Endodermal cell (in vitro differentiated cells): ENCODE results near the gene ZNF575. TPM values are rescaled to one million over a fixed set of nuclear protein-coding genes. Genes with fewer than 3 reads are reported as not detected.

Experiments used
- DNase-seq: peaks from one replicate; pipeline ENCODE4 v3.0.0-alpha.2; 2017
- H3K27ac ChIP-seq: 2 replicates; pipeline ENCODE4 v1.5.1; 2013; ENCODE audit warnings: mild to moderate bottlenecking, low read depth, low read length, moderate library complexity
- H3K27me3 ChIP-seq: 2 replicates; pipeline ENCODE4 v1.6.1; 2013; ENCODE audit warnings: mild to moderate bottlenecking, low read length, moderate library complexity; ENCODE audit not compliant: insufficient read depth, control insufficient read depth, poor library complexity, severe bottlenecking
- H3K36me3 ChIP-seq: 2 replicates; pipeline ENCODE4 v1.7.0; 2013; ENCODE audit warnings: mild to moderate bottlenecking, low read length, moderate library complexity; ENCODE audit not compliant: control insufficient read depth, insufficient read depth
- H3K4me1 ChIP-seq: one replicate; pipeline ENCODE4 v1.7.0; 2013; ENCODE audit warnings: low read length; ENCODE audit not compliant: control insufficient read depth, insufficient read depth
- H3K4me3 ChIP-seq: 2 replicates; pipeline ENCODE4 v1.5.1; 2013; ENCODE audit warnings: mild to moderate bottlenecking, low read length, moderate library complexity
- H3K9ac ChIP-seq: 2 replicates; pipeline ENCODE4 v1.6.1; 2013; ENCODE audit warnings: mild to moderate bottlenecking, low read length, moderate library complexity; ENCODE audit not compliant: poor library complexity, severe bottlenecking; ENCODE audit errors: extremely low read depth
- H3K9me3 ChIP-seq: 2 replicates; pipeline ENCODE4 v1.6.1; 2013; ENCODE audit warnings: mild to moderate bottlenecking, low read length, moderate library complexity; ENCODE audit not compliant: control insufficient read depth
- H3K27ac Mint-ChIP-seq: 2 replicates; pipeline ENCODE4 v1.8.0; 2020; ENCODE audit warnings: mixed read lengths
- H3K27me3 Mint-ChIP-seq: 2 replicates; pipeline ENCODE4 v1.8.0; 2021; ENCODE audit warnings: mild to moderate bottlenecking, mixed read lengths; ENCODE audit not compliant: insufficient read depth
- H3K36me3 Mint-ChIP-seq: 2 replicates; pipeline ENCODE4 v1.8.0; 2020; ENCODE audit warnings: low read depth, mixed read lengths
- H3K4me1 Mint-ChIP-seq: 2 replicates; pipeline ENCODE4 v1.8.0; 2020; ENCODE audit warnings: mixed read lengths
- H3K4me3 Mint-ChIP-seq: 2 replicates; pipeline ENCODE4 v1.8.0; 2020; ENCODE audit warnings: mild to moderate bottlenecking, moderate library complexity, mixed read lengths
- H3K9me3 Mint-ChIP-seq: 2 replicates; pipeline ENCODE4 v1.8.0; 2020; ENCODE audit warnings: mild to moderate bottlenecking, mixed read lengths
- CTCF ChIP-seq: fragments of 200-600 bp; sonication (generic); conservative IDR thresholded peaks from 2 replicates; pipeline ENCODE4 v1.5.0; 2021; ENCODE audit warnings: antibody characterized with exemption, mild to moderate bottlenecking
- WGBS, 2 experiments: methylation state at CpG; one replicate each; pipeline versions ENCODE4 v1.1.5 to v1.1.7; 2013; ENCODE audit warnings: missing lambda C conversion rate in 2 of 2, mixed read lengths in 1 of 2; ENCODE audit not compliant: insufficient coverage in 1 of 2, insufficient read length in 1 of 2; 5-methylcytosine and 5-hydroxymethylcytosine counted together
- total RNA-seq, 2 donors: library from RNA; stranded (reverse); fragmentation: NEBNext Ultra II Directional in 1 of 2; extraction: Animal tissue kit (Norgen Biotek cat#: 25700) in 1 of 2; gene quantifications; 2 replicates in 1 of 2; 3 replicates in 1 of 2; pipeline ENCODE4 v1.2.1, GENCODE V29; 2021

ZNF575 gene
- total RNA-seq, 2 donors from 2014 or later, result 0.22 TPM

GRCh38 chr19:43489979-43490599 is 42.9 kb upstream of the ZNF575 start:
- H3K27ac ChIP-seq, result no peak overlapping the region
- no peaks in the 10 kb centered on the region for H3K27me3 Mint-ChIP-seq
- H3K27me3 ChIP-seq, result no peaks in the 10 kb centered on the region
- no peak overlapping the region for H3K27ac Mint-ChIP-seq
- H3K4me3 ChIP-seq, result no peak overlapping the region
- H3K4me3 Mint-ChIP-seq, result no peak overlapping the region
- H3K36me3 ChIP-seq, result no peaks in the 10 kb centered on the region
- no peaks in the 10 kb centered on the region for H3K4me1 ChIP-seq
- WGBS, 2 experiments, result 95 to 100% methylated on average over 4 to 6 of the region's 7 CpGs
- no peak overlapping the region for H3K9ac ChIP-seq
- no peaks in the 10 kb centered on the region for H3K9me3 ChIP-seq
- TF ChIP-seq CTCF, result no peak
- H3K4me1 Mint-ChIP-seq, result no peaks in the 10 kb centered on the region
- H3K36me3 Mint-ChIP-seq, result no peaks in the 10 kb centered on the region
- no peak for DNase-seq
- no peaks in the 10 kb centered on the region for H3K9me3 Mint-ChIP-seq

GRCh38 chr19:43490759-43491158 is 42.2 kb upstream of the ZNF575 start:
- Mint-ChIP-seq H3K27ac (no peak overlapping the region), H3K4me1 (no peaks in the 10 kb centered on the region), H3K36me3 (peaks cover 3% of the 10 kb centered on the region), H3K27me3 (no peaks in the 10 kb centered on the region), H3K9me3 (no peaks in the 10 kb centered on the region), H3K4me3 (no peak overlapping the region)
- H3K4me1 ChIP-seq, result no peaks in the 10 kb centered on the region
- no peaks in the 10 kb centered on the region for H3K36me3 ChIP-seq
- no peaks in the 10 kb centered on the region for H3K27me3 ChIP-seq
- no peak for TF ChIP-seq CTCF
- no peaks in the 10 kb centered on the region for H3K9me3 ChIP-seq
- H3K4me3 ChIP-seq, result no peak overlapping the region
- DNase-seq, result no peak
- H3K27ac ChIP-seq, result no peak overlapping the region
- H3K9ac ChIP-seq, result no peak overlapping the region
- 75 to 96% methylated on average over 4 to 5 of the region's 5 CpGs for WGBS, 2 experiments

GRCh38 chr19:43495082-43495481 is 37.9 kb upstream of the ZNF575 start:
- no peaks in the 10 kb centered on the region for H3K9me3 ChIP-seq
- H3K9ac ChIP-seq, result no peak overlapping the region
- 92 to 95% methylated on average over 7 to 8 of the region's 8 CpGs for WGBS, 2 experiments
- H3K27ac Mint-ChIP-seq, result no peak overlapping the region
- H3K36me3 ChIP-seq, result no peaks in the 10 kb centered on the region
- H3K4me1 ChIP-seq, result no peaks in the 10 kb centered on the region
- no peak overlapping the region for H3K4me3 ChIP-seq
- no peaks in the 10 kb centered on the region for H3K9me3 Mint-ChIP-seq
- DNase-seq, result no peak
- no peak overlapping the region for H3K4me3 Mint-ChIP-seq
- no peaks in the 10 kb centered on the region for H3K4me1 Mint-ChIP-seq
- no peaks in the 10 kb centered on the region for H3K27me3 ChIP-seq
- peaks cover 4% of the 10 kb centered on the region for H3K36me3 Mint-ChIP-seq
- H3K27ac ChIP-seq, result no peak overlapping the region
- TF ChIP-seq CTCF, result no peak
- no peaks in the 10 kb centered on the region for H3K27me3 Mint-ChIP-seq
